ENCODE data around the gene IFT25. TPM values are rescaled to one million over a fixed set of nuclear protein-coding genes. Genes with fewer than 3 reads are reported as not detected.
A peak's percentile ranks its signal among the peaks of the same experiment; 100 is the strongest.
"Not testable (repeated sequence)": the region's sequence is repeated elsewhere in the genome, so short reads cannot be mapped to it uniquely, and the experiment has no call there.

The IFT25 gene
- 38.3 and 56.6 TPM in 2 replicates for total RNA-seq (2014; rRNA removed; shearing (Covaris generic))

- in situ Hi-C loops (cut with HindIII; ENCODE audit: low sequenced_read_pairs) = no loop called here
Measured at GRCh38 chr1:53945433-53946251, at the start of gene IFT25. Gene IFT25 (minus strand): TSS chr1:53945699. CDS start chr1:53940082, 5,617 bp downstream.

DNA sequence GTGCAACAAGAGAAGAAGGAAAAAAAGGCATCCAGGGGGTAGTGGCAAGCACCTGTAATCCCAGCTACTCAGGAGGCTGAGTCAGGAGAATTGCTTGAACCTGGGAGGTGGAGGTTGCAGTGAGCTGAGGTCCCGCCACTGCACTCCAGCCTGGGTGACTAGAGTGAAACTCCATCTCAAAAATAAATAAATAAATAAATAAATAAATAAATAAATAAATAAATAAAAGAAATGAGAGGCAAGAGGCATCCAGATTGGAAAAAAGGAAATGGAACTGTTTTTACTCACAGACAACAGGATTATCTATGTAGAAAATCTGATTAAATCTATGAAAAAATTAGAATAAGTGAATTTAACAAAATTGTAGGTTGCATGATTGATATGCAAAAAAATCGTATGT is 49.0 kb upstream of the IFT25 start:
- in situ Hi-C loops (cut with HindIII; ENCODE audit: low sequenced_read_pairs); DNase-seq (ENCODE audit: low spot score): not testable (repeated sequence)

More at GRCh38 chr1:53945433-53946251, at the start of gene IFT25:
- peak; percentile 95 for DNase-seq (ENCODE audit: low spot score)

DNA sequence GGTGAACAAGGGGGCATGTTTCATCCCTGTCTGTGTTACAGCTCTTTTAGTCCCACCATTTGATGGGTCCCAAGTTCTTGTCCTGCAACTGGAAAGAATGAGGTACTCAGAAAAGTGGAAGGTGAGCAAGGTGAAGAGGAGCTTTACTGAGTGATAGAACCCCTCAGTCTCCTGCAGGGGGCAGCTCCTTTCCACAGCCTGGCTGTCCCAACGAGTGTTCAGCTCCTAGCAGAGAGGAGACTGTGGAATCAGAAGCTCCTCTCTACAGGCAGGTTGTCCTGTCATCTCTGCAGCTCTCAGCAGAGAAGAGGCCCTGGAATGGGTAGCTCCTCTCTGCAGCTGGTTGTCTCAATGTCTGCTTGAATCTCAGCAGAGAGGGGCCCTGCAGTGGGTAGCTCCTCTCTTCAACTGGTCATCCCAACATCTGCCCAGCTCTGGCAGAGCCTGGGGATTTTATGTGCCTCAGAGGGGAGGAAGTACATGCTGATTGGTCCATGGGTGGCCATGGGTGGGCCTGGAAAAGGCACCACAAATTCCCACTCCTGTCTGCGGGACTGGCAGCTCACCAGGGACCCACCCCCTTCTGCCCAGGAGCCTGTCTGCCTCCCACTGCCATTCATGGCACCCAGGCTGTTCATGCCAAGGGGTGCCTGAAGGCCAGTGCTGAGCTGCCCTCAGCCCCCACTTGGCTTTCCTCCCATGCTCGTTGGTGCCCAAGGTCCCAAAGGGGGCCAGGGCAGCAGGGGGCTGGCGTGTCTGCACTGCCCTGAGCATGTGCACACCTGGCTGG is 46.8 kb upstream of the IFT25 start:
- in situ Hi-C loops (cut with HindIII; ENCODE audit: low sequenced_read_pairs) = no loop called here
- peak; percentile 3 for DNase-seq (ENCODE audit: low spot score)

- in situ Hi-C loops (cut with HindIII; ENCODE audit: low sequenced_read_pairs) = no loop called here
- DNase-seq (ENCODE audit: low spot score) = no peak
Measured at GRCh38 chr1:53987880-53988279, 42.4 kb upstream of the IFT25 start.

GRCh38 chr1:53986458-53986857 is 41.0 kb upstream of the IFT25 start:
- DNase-seq (ENCODE audit: low spot score) = no peak
- in situ Hi-C loops (cut with HindIII; ENCODE audit: low sequenced_read_pairs) = no loop called here

DNA sequence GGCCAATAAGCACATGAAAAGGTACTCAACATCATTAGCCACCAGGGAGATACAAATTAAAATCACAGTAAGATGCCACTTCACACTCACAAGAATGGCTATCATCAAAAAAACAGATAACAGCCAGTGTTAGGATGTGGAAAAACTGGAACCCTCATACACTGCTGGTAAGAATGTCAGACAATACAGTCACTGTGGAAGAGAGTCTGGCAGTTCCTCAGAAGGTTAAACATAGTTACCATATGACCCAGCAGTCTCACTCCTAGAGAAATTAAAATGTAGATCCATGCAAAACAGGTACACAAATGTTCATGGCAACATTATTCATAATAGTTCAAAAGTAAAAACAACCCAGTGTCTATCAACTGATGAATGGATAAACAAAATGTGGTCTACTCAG is 39.2 kb upstream of the IFT25 start:
- in situ Hi-C loops (cut with HindIII; ENCODE audit: low sequenced_read_pairs) = no loop called here
- no peak for DNase-seq (ENCODE audit: low spot score)

GRCh38 chr1:53982763-53983104 is 37.2 kb upstream of the IFT25 start:
- in situ Hi-C loops (cut with HindIII; ENCODE audit: low sequenced_read_pairs) = no loop called here

GRCh38 chr1:53982034-53982762 is 36.7 kb upstream of the IFT25 start:
- DNase-seq (ENCODE audit: low spot score) = no peak
- in situ Hi-C loops (cut with HindIII; ENCODE audit: low sequenced_read_pairs) = no loop called here

More at GRCh38 chr1:53982763-53983104, 37.2 kb upstream of the IFT25 start:
- DNase-seq (ENCODE audit: low spot score) = no peak

DNA sequence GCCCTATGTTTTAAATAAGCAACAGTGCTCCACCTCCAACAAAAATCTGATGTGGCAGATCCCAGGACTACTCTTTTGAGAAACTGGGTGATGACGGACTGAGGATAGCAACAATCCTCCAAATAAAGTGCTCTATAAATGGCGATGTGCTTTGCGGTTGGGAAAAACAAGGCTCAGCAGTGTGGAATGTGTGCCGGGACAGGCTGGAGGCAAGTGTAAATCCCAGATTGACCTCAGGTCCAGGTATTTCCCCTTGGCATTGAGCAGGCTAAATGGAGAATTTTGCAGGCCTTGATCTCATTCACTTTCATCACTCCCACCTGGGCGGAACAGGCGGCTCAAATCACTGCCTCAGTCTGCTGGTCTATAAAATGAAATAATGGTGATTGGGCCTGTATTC is 35.7 kb upstream of the IFT25 start:
- DNase-seq (ENCODE audit: low spot score) = no peak
- in situ Hi-C loops (cut with HindIII; ENCODE audit: low sequenced_read_pairs) = no loop called here

- in situ Hi-C loops (cut with HindIII; ENCODE audit: low sequenced_read_pairs) = no loop called here
- no peak for DNase-seq (ENCODE audit: low spot score)
Measured at GRCh38 chr1:53979712-53980450, 34.4 kb upstream of the IFT25 start.

GRCh38 chr1:53975861-53976260 is 30.4 kb upstream of the IFT25 start:
- in situ Hi-C loops (cut with HindIII; ENCODE audit: low sequenced_read_pairs) = no loop called here
- DNase-seq (ENCODE audit: low spot score) = no peak

- in situ Hi-C loops (cut with HindIII; ENCODE audit: low sequenced_read_pairs) = loop anchor here (5.0 kb wide), 1 partner anchor 71 kb away; no protein-coding TSS in a partner anchor
- no peak for DNase-seq (ENCODE audit: low spot score)
Measured at GRCh38 chr1:53971718-53972117, 26.2 kb upstream of the IFT25 start.

DNA sequence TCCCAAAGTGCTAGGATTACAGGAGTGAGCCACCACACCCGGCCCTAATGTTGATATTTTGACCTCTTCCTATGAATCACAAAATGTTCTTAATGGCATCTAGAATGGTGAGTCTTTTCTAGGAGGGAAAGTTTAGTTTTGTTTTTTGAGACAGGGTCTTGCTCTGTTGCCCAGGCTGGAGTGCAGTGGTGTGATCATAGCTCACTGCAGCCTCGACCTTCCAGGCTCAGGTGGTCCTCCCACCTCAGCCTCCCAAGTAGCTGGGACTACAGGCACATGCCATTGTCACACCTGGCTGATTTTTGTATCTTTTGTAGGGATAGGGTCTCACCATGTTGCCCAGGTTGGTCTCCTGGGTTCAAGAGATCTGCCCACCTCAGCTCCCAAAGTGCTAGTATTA is 23.8 kb upstream of the IFT25 start:
- DNase-seq (ENCODE audit: low spot score); in situ Hi-C loops (cut with HindIII; ENCODE audit: low sequenced_read_pairs): not testable (repeated sequence)

DNA sequence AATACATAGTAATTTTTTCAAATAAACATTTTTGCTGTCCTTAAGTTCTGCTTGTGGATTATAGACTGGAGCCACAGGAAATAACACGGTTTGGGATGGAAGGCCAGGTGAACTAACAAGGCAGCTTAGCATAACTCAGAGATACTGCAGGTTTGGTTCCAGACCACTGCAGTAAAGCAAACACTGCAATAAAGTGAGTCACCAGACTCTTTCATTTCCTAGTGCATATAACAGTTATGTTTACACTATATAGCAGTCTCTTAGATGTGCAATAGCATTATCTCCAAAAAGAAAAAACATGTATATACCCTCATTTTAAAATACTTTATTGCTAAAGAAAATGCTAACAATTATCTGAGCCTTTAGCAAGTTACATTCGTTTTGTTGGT is 22.6 kb upstream of the IFT25 start:
- DNase-seq (ENCODE audit: low spot score) = no peak
- in situ Hi-C loops (cut with HindIII; ENCODE audit: low sequenced_read_pairs) = no loop called here

GRCh38 chr1:53967409-53968124 is 22.1 kb upstream of the IFT25 start:
- no peak for DNase-seq (ENCODE audit: low spot score)
- in situ Hi-C loops (cut with HindIII; ENCODE audit: low sequenced_read_pairs) = no loop called here

DNA sequence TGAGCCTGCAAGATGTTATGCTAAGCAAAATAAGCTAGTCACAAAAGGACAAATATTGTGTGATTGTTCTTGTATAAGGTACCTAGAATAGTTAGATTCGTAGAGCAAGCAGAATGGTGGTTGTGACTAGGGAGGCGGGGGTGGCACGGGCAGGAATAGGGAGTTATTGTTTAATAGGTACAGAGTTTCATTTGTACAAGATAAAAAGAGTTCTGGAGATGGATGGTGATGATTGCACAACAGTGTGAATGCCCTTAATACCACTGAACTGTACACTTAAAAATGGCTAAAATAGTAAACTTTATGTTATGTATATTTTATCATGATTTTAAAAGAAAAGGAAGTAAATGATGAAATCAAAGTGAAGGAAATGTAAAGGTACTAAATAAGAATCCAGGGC is 21.3 kb upstream of the IFT25 start:
- no peak for DNase-seq (ENCODE audit: low spot score)
- in situ Hi-C loops (cut with HindIII; ENCODE audit: low sequenced_read_pairs) = no loop called here

- no peak for DNase-seq (ENCODE audit: low spot score)
- in situ Hi-C loops (cut with HindIII; ENCODE audit: low sequenced_read_pairs) = no loop called here
Measured at GRCh38 chr1:53964109-53964508, 18.6 kb upstream of the IFT25 start.

DNA sequence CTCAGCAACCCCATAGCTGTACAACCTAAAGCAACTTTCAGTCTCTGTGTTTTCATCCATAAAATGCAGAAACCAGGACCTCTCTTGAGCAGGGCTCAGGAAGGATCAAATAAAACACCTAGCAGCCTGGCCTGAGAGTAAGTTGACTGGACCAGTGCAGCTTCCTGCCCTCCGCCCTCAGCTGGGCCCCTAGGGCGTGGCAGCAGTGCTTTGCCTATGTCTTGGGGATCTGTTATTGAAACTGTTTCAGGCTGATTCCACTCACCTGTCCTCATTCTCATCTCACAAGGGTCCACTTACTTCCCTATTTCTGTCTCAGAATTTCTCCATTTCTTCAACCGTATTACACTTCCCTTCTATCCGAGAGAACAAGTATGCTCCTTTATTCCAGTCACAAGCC is 18.0 kb upstream of the IFT25 start:
- in situ Hi-C loops (cut with HindIII; ENCODE audit: low sequenced_read_pairs) = no loop called here
- DNase-seq (ENCODE audit: low spot score) = no peak

GRCh38 chr1:53962395-53962794 is 16.9 kb upstream of the IFT25 start:
- no peak for DNase-seq (ENCODE audit: low spot score)
- in situ Hi-C loops (cut with HindIII; ENCODE audit: low sequenced_read_pairs) = no loop called here

Measured in G401 (cell line).